Measurements from ENCODE around the gene CLIC4.

- TF ChIP-seq ASH2L (IDR thresholded peaks at IDR 0.05; ENCODE audit: borderline replicate concordance, low read depth) (no peak), YY1 (IDR thresholded peaks at IDR 0.05; ENCODE audit: low read depth, low read length) (no peak)
Observed at GRCh38 chr1:24742090-24742938, 2.9 kb upstream of the CLIC4 start.
